Kidney glomerular epithelial cell (primary cell): Measurements from ENCODE around the gene A4GALT.

ENCODE experiments used
- DNase-seq: peaks from one replicate; lab custom pipeline; 2025; lab: John Stamatoyannopoulos, UW

Gene A4GALT

DNA sequence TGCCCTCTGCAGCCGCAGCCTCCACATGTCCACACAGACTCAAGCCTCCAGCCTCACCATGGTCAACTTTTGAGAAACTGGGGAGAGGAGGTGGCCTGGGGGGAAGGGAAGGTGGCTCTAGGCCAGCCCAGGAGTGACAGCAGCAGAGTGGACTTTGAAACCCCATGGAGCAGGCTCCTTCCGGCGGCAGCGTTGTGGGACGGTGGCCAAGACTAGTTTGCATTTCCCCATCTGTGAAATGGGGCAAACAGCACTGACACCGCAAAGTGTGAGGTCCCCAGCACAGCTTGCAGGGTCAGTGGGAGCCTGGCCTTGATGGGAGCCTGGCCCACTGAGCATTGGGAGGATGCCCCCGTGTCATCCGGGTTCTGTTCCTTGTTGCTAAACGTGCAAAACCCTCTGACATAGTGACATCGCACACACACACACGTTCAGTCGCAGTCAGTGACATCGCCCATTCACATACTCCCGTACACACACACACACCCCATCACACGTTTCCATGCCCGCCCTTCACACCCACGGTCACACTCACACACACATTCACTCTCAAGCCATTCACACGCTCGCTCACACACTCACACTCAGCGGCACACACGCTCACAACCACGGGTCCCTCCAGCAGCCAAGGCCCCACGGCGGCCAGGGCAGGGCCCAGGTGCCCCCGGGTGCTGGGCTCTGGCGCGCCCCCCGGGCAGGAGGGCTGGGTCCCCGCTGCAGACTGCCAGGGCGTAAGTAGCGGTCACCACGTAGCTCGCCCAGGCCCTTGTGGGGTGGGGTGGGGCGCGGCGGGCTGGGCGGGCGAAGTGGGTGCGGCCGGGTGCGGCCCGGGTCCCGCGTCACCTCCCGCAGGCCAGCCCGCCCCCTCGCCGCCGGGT is 72.1 kb downstream of the A4GALT start:
- DNase-seq, result no peak

GRCh38 chr22:42648017-42648367 is 72.7 kb downstream of the A4GALT start:
- DNase-seq, result no peak

GRCh38 chr22:42646569-42647525 is 73.8 kb downstream of the A4GALT start:
- DNase-seq, result no peak

GRCh38 chr22:42645938-42646568 is 74.6 kb downstream of the A4GALT start:
- no peak for DNase-seq

GRCh38 chr22:42645341-42645937 is 75.2 kb downstream of the A4GALT start:
- no peak for DNase-seq

- no peak for DNase-seq
Observed at GRCh38 chr22:42644422-42645340, 76.0 kb downstream of the A4GALT start.

DNA sequence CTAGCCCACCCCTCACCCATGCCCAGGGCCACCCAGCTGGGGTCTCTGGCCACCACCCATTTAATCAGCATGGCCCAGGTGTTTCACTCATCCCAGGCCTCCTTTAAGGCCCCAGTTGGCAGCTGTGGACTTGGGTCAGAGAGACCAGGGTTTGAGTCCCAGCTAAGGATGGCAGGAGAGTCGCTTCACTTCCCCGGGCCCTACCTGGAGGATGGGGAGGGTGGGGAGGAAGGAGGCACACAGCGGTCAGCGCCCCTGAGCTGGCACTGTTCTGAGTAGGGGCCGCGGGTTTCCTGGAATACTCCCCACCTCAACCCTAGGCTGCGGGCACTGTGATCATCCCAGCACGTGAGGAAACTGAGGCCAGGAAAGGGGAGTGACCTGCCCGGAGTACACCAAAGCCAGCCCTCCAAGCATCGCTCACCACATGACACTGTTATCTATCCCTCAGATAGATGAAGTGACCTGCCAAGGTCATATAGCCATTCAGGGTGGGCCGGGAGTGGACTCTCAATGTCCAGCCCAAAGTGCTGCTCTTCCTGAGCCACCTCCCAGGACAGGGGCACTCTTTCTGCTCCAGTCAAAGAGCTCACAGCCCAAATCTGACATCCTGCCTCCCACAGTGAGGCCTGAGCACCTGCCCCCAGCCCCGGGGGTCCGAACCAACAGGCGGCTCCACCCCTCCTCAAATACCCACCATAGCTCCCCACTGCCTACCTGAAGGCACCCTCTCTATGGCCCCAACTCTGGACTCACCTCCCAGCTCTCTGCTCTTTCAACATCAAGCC is 76.8 kb downstream of the A4GALT start:
- no peak for DNase-seq

DNA sequence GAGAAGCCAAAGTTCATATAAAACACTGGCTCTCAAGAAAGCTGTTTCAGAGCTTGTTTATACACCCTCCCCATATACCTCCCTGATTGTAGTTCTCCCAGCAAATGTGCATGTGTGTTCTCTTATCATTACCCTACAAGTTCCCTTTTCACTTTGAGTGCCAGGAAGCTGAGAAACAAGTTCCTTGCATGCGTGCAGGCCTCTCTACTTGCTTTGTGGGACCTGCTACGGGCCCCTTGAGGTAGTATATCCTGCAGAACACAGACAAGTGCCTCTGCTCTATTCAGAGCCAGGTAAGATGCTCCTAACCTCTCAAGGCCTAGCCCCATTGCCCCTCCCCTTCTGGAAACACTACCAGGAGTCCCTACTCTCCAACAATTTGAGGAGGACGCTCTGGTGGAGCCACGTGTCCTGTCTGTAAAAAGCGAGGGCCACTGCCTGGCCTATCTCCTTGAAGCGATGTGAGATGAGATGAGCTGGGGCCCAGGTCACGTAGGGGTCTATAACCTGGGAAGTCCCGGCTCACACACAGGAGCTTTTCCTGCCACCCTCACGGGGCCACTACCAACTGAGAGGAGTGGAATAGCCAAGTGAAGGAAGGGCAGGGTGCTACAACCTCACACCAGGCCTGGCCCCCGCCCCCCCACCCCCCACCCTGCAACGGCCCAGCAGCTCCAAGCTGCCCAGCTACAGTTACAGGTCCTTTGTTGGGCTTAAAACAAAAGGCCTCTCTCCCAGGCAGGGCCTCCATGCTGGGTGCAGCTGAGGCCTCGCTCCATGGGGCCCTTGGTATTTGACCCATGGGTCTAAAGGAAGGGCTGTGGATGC is 77.7 kb downstream of the A4GALT start:
- DNase-seq, result no peak
